DOHH2 (cell line): Measurements from ENCODE around the gene TEX30.

Experiments
- CTCF ChIP-seq: fragments of 200-600 bp; sonication (generic); IDR thresholded peaks from one replicate; pipeline ENCODE4 v1.5.1; 2014; ENCODE audit warnings: antibody characterized with exemption, mild to moderate bottlenecking, low read depth, low read length; ENCODE audit not compliant: poor library complexity, severe bottlenecking
- EZH2phosphoT487 ChIP-seq: fragments of 200-600 bp; sonication (generic); IDR thresholded peaks from 2 replicates; pipeline ENCODE4 v1.6.1; 2017; ENCODE audit warnings: borderline replicate concordance, mild to moderate bottlenecking, antibody characterized with exemption, low read length, moderate library complexity, mixed read lengths

- TF ChIP-seq CTCF: no peak
- TF ChIP-seq EZH2phosphoT487: no peak
Observed at GRCh38 chr13:102773441-102774213, at the start of gene TEX30.
